Stimulated activated naive CD8-positive, alpha-beta T cell treated with anti-CD3 and anti-CD28 coated beads, Interleukin-15, Interleukin-2, amounts not matched to agents 100 U/mL and 50 U/mL, for 24 hours (primary cell): Measurements from ENCODE around the gene DUSP16.
"Not testable (repeated sequence)": the region's sequence is repeated elsewhere in the genome, so short reads cannot be mapped to it uniquely, and the experiment has no call there.

Experiments
- ATAC-seq: fragments of 150-1000 bp; cut with Tn5 transposase; one replicate; pipeline ENCODE4 v1.10.0; 2021
- DNase-seq: peaks from one replicate; pipeline ENCODE4 v3.0.0; 2021

Gene DUSP16

GRCh38 chr12:12521044-12521485 is 41.6 kb downstream of the DUSP16 start:
- ATAC-seq (no peak), DNase-seq (no peak)

GRCh38 chr12:12520273-12520672 is 42.4 kb downstream of the DUSP16 start:
- ATAC-seq, result no peak
- no peak for DNase-seq

GRCh38 chr12:12519354-12519998 is 43.2 kb downstream of the DUSP16 start:
- DNase-seq, result no peak

GRCh38 chr12:12518919-12519318 is 43.7 kb downstream of the DUSP16 start:
- ATAC-seq (no peak), DNase-seq (no peak)

More at GRCh38 chr12:12519354-12519998, 43.2 kb downstream of the DUSP16 start:
- no peak for ATAC-seq

- ATAC-seq, result no peak
- DNase-seq, result no peak
Observed at GRCh38 chr12:12518464-12518845, 44.2 kb downstream of the DUSP16 start.

GRCh38 chr12:12513416-12514006 is 49.2 kb downstream of the DUSP16 start:
- ATAC-seq, result no peak
- DNase-seq, result no peak

- DNase-seq, result no peak
- ATAC-seq, result peak; percentile 83
Observed at GRCh38 chr12:12511895-12512711, 50.6 kb downstream of the DUSP16 start.

- DNase-seq (no peak), ATAC-seq (no peak)
Observed at GRCh38 chr12:12511021-12511783, 51.5 kb downstream of the DUSP16 start.

- ATAC-seq, result no peak
- DNase-seq, result no peak
Observed at GRCh38 chr12:12510551-12510950, 52.1 kb downstream of the DUSP16 start.

GRCh38 chr12:12510141-12510540 is 52.5 kb downstream of the DUSP16 start:
- ATAC-seq (no peak), DNase-seq (no peak)

GRCh38 chr12:12508612-12509011 is 54.1 kb downstream of the DUSP16 start:
- ATAC-seq, result no peak
- no peak for DNase-seq

GRCh38 chr12:12507121-12507520 is 55.5 kb downstream of the DUSP16 start:
- ATAC-seq, result no peak

GRCh38 chr12:12506496-12506890 is 56.2 kb downstream of the DUSP16 start:
- ATAC-seq (no peak), DNase-seq (no peak)

More at GRCh38 chr12:12507121-12507520, 55.5 kb downstream of the DUSP16 start:
- DNase-seq, result no peak

- DNase-seq (no peak), ATAC-seq (peak; percentile 85)
Observed at GRCh38 chr12:12505544-12506495, 56.8 kb downstream of the DUSP16 start.

GRCh38 chr12:12503384-12504078 is 59.1 kb downstream of the DUSP16 start:
- peak; percentile 42 for DNase-seq
- ATAC-seq, result peak; percentile 12

- no peak for DNase-seq
- no peak for ATAC-seq
Observed at GRCh38 chr12:12502815-12503151, 59.9 kb downstream of the DUSP16 start.

GRCh38 chr12:12502130-12502814 is 60.4 kb downstream of the DUSP16 start:
- not testable (repeated sequence) for ATAC-seq, DNase-seq

- ATAC-seq, result peak; percentile 45
Observed at GRCh38 chr12:12501121-12501520, 61.5 kb downstream of the DUSP16 start.

GRCh38 chr12:12499909-12500604 is 62.6 kb downstream of the DUSP16 start:
- ATAC-seq, result no peak
- DNase-seq, result no peak

More at GRCh38 chr12:12501121-12501520, 61.5 kb downstream of the DUSP16 start:
- no peak for DNase-seq
